Effector memory CD4-positive, alpha-beta T cell (primary cell): ENCODE results near the gene BEND4.

Experiments
- DNase-seq, 3 donors: peaks; one replicate each; pipeline ENCODE4 v3.0.0-alpha.2; 2020
- H3K27ac ChIP-seq: 2 replicates; pipeline ENCODE4 v1.7.0; 2013; ENCODE audit warnings: mild to moderate bottlenecking, low read length, moderate library complexity; ENCODE audit not compliant: insufficient read depth, poor library complexity, severe bottlenecking
- H3K27me3 ChIP-seq: replicated peaks from 2 replicates; pipeline ENCODE4 v1.7.0; 2013; ENCODE audit warnings: mild to moderate bottlenecking, low read length; ENCODE audit not compliant: insufficient read depth, control insufficient read depth, poor library complexity, severe bottlenecking
- H3K36me3 ChIP-seq: 2 replicates; pipeline ENCODE4 v1.7.0; 2013; ENCODE audit warnings: mild to moderate bottlenecking, low read length, moderate library complexity; ENCODE audit not compliant: control insufficient read depth, insufficient read depth
- H3K4me1 ChIP-seq: 2 replicates; pipeline ENCODE4 v1.7.0; 2013; ENCODE audit warnings: low read length, mild to moderate bottlenecking; ENCODE audit not compliant: control insufficient read depth, insufficient read depth, poor library complexity, severe bottlenecking
- H3K4me3 ChIP-seq: 2 replicates; pipeline ENCODE4 v1.7.0; 2013; ENCODE audit warnings: low read length, low read depth, mild to moderate bottlenecking; ENCODE audit not compliant: insufficient read depth, poor library complexity, severe bottlenecking
- H3K9me3 ChIP-seq: 2 replicates; pipeline ENCODE4 v1.7.0; 2013; ENCODE audit warnings: mild to moderate bottlenecking, low read length, moderate library complexity; ENCODE audit not compliant: control insufficient read depth

The BEND4 gene

GRCh38 chr4:42067264-42067663, 85.2 kb downstream of the BEND4 start:
- H3K9me3 ChIP-seq: no peaks in the 10 kb centered on the region
- H3K27me3 ChIP-seq: no peaks in the 10 kb centered on the region
- no peak overlapping the region for H3K4me3 ChIP-seq
- no peak overlapping the region for H3K27ac ChIP-seq
- no peaks in the 10 kb centered on the region for H3K4me1 ChIP-seq
- peaks cover 26% of the 10 kb centered on the region for H3K36me3 ChIP-seq
- DNase-seq: no peak

GRCh38 chr4:42066402-42066801, 86.1 kb downstream of the BEND4 start:
- no peak overlapping the region for H3K4me3 ChIP-seq
- no peak for DNase-seq
- no peak overlapping the region for H3K27ac ChIP-seq
- H3K27me3 ChIP-seq: no peaks in the 10 kb centered on the region
- peaks cover 26% of the 10 kb centered on the region for H3K36me3 ChIP-seq
- H3K4me1 ChIP-seq: no peaks in the 10 kb centered on the region
- H3K9me3 ChIP-seq: no peaks in the 10 kb centered on the region
